HG03066 (cell line): ENCODE data around the gene NOTO.
"Not testable (repeated sequence)": the region's sequence is repeated elsewhere in the genome, so short reads cannot be mapped to it uniquely, and the experiment has no call there.

Experiments used
- ATAC-seq: cut with Tn5 transposase; IDR thresholded peaks from one replicate; pipeline ENCODE4 v1.9.1; 2021; ENCODE audit warnings: low read depth; ENCODE audit not compliant: unreplicated experiment

The NOTO gene

DNA sequence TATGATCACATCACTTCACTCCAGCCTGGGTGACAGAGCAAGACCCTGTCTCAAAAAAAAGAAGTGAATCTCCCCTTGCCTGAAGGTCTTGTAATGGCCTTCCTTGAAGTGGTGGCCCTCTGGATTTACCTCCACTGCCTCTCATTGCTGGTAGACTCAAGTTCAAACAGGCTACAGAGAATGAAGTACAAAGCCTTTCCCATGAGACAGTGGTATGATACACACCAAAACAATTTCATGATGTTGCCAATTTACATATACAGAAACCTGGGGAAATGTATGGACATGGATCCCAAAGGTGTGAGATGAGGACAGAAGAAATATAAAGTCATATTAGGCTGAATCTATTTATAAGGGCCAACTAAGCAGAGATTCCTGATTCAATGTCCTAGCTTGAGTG is 4.8 kb upstream of the NOTO start:
- ATAC-seq, result no peak

DNA sequence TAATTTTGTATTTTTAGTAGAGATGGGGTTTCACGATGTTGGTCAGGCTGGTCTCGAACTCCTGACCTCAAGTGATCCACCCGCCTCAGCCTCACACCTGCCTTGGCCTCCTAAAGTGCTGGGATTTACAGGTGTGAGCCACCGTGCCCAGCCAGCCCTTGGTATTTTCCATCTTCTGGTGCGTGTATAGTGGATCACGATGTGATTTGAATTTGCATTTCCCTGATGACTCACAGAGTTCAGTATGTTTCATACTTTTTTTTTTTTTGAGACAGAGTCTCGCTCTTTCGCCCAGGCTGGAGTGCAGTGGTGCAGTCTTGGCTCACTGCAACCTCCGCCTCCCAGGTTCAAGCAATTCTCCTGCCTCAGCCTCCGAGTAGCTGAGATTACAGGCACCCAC is 2.1 kb upstream of the NOTO start:
- not testable (repeated sequence) for ATAC-seq

DNA sequence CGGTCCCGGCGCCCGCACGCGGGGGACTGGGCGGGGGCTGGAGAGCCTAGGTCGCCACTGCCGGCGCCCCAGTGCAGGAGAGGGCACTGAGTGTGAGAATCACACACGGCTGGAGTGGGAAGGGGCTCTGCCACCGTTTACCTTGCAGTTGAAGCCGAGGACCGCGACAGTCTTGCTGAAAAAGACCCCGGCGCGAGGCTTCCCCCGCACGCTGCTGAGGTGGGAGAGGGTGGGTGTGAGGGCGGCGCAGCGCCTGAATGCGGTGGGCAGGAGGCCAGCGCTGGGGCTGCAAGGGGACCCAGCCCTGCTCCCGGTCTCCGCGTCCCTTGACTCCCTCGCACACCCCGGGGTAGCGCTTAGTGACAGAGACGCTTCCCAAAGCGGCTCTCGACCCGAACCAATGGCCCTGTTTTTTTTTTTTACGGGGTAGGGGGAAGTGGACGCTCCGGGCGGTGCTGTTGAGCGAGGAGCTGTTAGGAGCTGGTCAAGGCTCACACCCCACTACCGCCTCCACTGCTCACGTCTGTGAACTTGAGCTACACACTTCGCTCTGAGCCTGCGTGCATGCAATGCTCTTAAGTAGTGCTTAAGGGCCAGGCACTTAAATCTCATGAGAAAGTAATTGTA is 794 bp downstream of the NOTO start:
- no peak for ATAC-seq

DNA sequence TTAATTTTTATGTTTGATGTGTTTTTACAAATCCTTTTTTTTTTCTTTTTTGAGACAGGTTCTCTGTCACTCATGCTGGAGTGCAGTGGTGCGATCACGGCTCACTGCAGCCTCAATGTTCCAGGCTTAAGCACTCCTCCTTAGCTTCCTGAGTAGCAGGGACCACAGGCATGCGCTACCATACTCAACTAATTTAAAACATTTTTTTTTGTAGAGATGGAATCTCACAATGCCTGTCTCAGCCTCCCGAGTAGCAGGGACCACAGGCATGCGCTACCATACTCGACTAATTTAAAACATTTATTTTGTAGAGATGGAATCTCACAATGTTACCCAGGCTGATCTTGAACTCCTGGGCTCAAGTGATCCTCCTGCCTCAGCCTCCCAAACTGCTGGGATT is 3.2 kb downstream of the NOTO start:
- ATAC-seq, result no peak

DNA sequence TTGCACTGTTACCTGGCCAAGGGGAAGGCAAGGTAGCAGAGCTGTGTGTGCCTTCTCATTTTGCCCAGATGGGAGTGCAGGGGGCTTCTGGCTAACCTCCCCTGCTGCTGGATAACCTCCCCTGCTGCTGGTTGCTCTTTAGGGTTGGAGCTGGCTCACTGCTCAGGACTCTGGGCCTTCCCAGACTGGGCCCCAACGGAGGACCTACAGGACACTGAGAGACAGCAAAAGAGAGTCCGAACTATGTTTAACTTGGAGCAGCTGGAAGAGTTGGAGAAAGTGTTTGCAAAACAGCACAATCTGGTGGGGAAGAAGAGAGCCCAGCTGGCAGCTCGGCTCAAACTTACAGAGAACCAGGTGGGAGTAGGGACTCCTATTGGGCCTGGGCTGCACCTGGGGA is 5.9 kb downstream of the NOTO start:
- ATAC-seq, result no peak

DNA sequence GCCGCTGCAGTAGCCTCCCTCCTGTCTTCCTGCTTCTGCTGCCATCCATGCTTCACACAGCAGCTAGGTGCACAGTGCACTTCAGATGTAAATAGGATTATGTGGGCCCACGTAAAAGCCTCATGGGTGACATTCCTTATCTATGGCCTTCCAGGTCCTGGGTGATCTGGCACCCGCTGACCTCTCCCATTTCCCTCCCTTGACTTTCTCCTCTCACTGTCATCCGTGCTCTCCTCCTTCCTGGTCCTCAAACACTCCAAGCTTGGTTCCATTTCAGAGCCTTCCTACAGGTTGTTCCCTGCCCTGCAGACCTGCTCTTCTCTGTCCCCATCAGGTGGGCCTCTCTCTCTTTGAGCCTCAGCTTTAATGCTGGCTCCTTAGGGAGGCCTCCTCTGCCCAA is 7.6 kb downstream of the NOTO start:
- no peak for ATAC-seq

DNA sequence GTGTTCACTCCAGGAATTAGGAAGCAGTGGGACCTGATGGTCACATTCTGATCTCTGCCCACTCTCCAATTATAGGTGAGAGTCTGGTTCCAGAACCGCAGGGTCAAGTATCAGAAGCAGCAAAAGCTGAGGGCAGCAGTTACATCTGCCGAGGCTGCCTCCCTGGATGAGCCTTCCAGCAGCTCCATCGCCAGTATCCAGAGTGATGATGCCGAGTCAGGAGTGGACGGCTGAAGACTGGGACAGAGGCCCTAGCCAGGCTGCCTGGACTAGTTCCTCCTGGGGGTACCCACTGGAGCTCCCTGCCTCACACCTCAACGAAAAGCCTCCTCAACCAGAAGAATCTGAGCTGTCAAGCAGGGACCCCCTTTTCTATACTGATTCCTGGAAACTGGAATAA is 8.3 kb downstream of the NOTO start:
- no peak for ATAC-seq

DNA sequence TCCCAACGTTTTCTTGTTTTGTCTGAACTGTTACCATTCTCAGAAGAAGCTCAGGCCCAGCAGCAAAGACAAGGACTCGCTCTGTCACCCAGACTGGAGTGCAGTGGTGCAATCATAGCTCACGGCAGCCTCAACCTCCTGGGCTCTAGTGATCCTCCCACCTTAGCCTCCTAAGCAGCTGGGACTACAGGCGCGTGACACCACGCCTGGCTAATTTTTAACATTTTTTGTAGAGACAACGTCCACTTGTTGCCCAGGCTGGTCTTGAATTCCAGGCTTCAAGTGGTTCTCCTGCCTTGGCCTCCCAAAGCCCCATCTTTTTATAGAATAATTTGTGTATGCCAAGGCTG is 9.7 kb downstream of the NOTO start:
- ATAC-seq, result no peak

DNA sequence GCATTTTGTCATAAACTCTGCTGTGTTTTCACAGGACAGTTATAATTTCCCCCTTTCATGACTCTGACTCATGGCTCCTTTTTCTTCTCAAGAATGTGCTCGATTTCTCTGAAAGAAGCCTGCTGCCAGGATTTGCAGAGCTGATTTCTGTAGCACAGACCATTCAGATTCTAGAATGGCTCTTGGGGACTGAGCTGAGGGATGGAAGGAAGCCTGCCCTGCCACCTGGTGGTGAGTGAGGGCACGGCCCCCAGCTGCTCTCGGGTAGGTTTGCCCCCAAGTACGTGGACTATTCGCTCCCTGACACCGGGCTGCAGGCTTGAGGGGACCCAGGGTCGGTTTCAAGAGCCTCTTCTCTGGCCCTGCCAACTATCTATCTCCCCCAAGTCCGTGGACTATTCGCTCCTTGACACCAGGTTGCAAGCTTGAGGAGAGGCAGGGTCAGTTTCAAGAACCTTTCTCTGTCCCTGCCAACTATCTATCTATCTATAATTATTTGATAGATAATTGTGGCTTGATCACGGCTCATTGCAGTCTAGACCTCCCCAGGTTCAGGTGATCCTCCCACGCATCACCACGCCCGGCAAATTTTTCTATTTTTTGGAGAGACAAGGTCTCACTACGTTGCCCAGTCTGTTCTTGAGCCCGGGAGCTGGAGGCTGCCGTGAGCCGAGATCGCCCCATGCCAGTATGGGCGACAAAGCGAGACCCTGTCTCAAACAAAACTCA is 10.2 kb downstream of the NOTO start:
- peak; percentile 52 for ATAC-seq

DNA sequence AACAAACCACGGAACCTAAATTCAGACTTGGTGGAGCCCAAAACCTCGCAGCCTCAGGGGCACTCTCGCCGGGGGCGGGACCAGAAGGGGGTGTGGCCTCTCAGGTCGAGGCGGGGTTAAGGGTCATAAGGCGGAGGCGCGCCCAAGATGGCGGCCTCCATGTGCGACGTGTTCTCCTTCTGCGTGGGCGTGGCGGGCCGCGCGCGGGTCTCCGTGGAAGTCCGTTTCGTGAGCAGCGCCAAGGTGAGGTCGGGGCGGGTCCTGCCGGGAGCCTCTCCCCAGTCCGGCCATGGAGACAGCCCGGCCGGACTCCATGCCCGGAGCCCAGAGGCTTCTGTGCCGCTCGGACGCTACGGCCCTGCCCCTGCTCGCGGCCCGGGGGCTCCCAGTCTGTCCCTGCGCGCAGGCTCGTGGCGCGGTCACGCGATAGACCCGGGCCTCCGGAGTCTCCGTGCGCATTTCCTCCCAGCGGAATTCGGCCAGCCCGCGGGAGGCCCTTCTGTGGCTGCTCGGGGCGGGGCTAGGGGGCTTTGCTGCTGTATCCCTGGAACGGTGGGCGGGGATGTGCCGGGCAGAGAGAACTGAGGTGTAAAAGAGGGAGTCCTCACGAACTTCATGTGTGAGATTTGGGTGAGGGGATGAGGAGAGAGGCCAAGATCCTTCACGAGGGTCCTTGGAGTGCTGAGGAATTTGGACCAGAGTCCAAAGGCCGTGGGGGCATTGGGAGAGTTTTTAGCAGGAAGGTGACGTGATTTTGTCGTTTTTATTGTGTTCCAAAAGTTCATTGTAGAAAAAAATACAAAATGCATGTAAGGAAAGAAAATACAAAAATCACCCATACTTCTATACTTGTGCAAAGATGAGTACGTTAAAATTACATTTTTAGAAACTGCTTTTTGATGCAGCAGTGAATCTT is 12.0 kb downstream of the NOTO start, which contains the start of gene SMYD5:
SMYD5 (plus strand) TSS at position 126 of the 916 bp plus-strand sequence; CDS start at position 148, 22 bp downstream.
- ATAC-seq, result peak; percentile 90

DNA sequence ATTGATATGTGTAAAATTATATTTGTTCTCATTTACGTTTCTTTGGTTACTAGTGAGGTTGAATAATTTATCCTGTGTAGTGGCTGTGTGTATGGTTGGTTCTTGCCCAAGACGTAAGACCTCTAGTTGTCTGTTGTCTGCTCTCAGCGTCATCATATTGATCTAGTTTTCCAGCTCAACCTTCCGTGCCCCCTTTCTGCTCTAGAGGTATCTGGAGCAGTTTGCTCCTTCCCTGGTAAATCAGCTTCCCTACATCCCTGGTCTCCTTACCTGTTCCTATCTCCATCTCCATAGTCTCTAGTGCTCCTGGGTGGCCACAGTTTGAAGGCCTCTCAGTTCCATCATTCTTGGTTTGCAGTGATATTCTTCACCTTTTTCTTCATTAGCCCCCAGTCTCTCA is 12.9 kb downstream of the NOTO start:
- no peak for ATAC-seq

DNA sequence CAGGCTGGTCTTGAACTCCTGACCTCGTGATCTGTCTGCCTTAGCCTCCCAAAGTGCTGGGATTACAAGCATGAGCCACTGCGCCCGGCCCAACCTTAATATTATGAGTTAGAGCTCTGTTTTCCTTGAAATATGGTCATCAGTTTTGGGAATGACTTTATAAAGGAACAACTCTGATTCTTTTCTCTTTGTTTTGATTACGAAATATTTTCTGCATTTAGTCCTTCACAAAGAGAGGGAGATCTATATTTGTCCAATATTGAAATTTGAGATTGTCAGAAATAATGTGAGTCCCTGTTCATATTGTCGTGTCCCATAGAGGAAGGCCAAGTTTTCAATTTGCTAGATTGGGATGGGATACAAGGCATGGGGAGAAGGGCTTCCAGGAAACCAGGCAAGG is 14.8 kb downstream of the NOTO start:
- ATAC-seq, result no peak

DNA sequence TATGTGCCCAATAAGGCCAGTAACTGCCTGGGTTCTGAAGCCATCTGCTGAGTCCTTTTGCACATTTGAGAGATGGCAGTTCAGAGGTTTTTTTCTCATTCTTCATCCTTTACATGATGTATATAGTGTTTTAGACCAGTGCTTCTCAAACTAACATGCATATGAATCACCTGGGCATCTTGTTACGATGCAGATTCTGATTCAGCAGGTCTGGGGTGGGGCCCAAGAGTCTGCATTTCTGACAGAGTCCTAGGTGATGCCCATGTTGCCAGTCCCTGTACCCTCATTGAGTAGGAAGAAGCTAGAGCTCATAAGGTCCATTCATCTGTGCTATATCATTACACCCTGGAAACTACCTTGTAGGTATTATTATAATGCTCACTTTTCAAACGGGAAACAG is 15.5 kb downstream of the NOTO start:
- ATAC-seq, result no peak

DNA sequence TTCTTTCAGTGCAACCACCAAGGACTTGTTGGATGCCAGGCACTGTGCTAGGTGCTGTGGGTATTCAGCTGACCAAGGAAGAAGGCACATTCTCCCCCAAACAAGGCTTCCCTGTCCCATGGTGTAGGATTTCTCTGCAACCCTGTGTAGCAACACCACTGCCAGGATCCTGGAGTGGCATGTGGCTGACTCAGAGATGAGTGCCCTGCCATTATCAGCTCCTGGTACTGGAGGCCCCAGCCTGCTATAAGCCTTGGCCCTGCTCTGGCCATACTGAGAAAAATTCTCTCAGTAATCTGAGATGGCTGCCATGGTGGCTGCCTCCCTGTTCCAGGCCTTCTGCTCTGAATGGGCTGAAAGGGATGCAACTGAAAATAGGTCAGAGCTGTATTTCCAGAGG is 15.9 kb downstream of the NOTO start:
- no peak for ATAC-seq

DNA sequence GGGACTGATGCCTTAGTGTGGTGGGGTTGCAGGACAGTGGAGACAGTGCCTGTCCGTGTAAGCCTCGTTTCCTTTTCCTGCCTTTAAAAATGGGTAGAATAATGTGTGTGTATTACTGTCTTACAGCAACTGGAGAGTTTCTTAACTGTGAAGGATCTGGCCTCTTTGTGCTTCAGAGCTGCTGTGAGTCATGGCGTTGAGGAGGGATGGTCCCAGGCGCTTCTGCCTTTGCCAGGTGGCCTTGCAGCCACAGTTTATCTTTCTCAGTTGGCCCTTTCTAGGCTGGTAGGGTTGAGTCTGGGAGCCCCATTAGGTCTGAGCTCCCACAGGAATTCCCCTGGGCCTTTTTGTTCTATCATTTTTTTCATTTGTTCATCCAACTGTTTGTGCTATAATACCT is 21.4 kb downstream of the NOTO start:
- ATAC-seq, result no peak

DNA sequence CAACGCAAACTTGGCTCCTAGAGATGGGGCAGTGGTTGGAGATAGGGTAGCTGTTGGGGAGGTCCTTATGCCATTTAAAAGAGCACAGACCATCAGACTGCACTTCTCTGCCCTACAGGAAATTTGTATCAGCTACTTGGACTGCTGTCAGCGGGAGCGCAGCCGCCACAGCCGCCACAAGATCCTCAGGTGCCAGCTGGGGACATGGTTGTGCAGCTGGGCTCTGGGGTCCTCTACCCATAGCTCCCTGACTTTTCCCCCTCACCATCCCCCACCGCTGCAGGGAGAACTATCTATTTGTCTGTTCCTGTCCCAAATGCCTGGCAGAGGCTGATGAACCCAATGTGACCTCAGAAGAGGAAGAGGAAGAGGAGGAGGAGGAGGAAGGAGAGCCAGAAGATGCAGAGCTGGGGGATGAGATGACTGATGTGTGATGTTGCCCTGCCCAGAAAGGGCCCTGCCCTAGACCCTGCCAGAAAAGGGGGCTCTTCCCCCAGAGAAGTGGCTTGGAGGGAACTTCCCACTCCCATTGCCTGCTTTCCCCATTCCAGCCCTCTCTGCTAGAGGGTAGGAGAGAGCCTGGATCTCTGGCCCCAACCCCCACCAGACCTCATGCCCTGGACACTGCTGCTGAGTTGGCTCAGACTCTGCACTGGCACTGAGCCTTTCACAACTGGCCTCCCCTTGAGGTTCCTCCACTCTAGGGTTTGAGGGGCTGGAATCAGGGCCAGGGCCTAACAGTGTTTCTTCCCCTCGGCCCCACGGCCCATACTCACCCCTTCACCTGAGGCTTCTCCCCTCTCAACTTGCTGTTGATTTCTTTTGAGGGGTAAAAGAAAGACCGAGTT is 23.4 kb downstream of the NOTO start:
- ATAC-seq, result no peak

DNA sequence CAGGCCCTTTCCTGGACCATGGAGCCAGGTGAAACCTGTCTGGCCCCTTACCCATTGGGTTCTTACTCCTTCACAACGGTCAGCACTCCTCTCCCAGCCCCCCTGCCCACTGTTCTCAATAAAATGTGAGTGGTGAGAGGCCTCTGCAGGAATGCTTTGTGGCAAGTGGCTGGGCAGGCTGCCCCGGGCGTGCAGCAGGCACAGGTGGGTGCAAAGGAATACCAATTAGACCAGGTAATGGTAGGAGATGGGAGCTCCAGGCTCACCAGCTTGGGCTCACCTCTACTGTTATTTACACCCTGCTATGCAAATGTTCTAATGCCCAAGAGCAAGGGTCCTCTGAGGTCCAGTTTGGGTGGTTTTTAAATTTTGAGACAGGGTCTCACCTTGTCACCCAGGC is 24.7 kb downstream of the NOTO start:
- no peak for ATAC-seq

DNA sequence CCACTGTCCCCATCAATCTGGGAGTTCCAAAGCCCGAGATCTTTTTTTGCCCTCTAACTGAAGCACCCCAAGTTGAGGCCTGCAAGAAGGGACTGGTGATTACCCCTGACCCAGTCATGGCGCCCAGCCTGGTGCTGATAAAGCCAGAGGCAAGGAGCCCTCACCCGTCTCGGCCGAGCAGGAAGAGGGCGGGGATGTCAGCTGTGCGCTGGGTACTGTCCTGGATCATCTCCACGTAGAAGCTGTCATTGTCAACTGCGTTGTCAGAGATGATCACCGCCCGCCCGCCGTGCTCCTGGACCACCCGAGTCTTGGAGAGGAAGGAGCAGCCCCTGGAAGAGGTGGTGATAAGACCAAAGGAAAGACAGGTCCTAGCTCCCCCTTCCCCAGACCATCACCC is 26.3 kb downstream of the NOTO start:
- ATAC-seq, result no peak

DNA sequence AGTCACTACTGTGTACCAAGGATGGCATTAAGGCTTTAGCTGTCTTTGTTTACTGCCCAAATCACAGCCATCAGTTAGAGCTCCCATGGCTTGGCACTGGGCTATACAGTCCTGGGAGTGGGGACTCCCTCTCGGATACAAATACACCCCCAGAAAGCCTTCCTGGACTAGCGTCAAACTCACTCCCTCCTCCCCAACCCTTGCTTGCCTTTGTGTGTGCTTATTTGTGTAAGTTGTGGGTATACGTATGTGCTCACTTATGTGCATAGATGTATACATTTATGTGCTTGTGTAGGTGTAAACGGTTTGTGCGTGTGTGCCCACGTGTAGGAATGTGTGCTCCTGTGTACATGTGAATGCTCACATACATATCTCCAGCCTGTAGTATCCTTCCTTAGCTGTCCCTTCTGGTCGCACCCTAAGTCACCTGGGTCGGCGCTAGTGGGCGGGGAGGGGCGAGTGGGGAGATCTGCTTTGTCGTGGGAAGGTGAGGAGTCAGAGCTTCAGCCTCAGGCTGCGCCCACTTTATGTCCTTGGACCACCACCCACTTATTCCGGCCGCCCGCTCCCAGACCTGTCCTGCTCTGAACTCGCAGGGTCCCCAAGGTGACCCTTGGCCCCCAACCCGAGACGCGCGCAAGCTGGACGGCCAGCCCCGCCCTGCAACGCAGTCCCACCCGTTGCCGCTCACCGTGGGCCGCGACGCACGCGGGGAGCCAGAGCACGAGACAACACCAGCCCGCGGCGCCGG is 30.2 kb downstream of the NOTO start:
- no peak for ATAC-seq
